Stimulated activated CD4-positive, alpha-beta T cell treated with anti-CD3 and anti-CD28 coated beads, TNF-alpha, amount 100 ng/mL, for 48 hours (primary cell): Measurements from ENCODE around the gene HOXD3.

Experiments
- DNase-seq, 3 donors: peaks; one replicate each; pipeline ENCODE4 v3.0.0-alpha.2; 2020; ENCODE audit warnings: low read depth in 3 of 3

Gene HOXD3

GRCh38 chr2:176121190-176122051 lies 35.7 kb upstream of the HOXD3 start:
- DNase-seq: no peak

GRCh38 chr2:176122052-176122682 lies 34.9 kb upstream of the HOXD3 start:
- no peak for DNase-seq

- no peak for DNase-seq
Measured at GRCh38 chr2:176122683-176123410, 34.3 kb upstream of the HOXD3 start, which contains the start of gene HOXD9. TSS of gene HOXD9 (plus strand) at chr2:176122719. CDS start at chr2:176122769, 50 bp downstream.

GRCh38 chr2:176123411-176124109 lies 33.5 kb upstream of the HOXD3 start:
- no peak for DNase-seq

- no peak for DNase-seq
Measured at GRCh38 chr2:176124110-176124946, 32.8 kb upstream of the HOXD3 start.

- DNase-seq: no peak
Measured at GRCh38 chr2:176124947-176125771, 31.9 kb upstream of the HOXD3 start.

- DNase-seq: no peak
Measured at GRCh38 chr2:176125772-176126054, 31.4 kb upstream of the HOXD3 start.

GRCh38 chr2:176126929-176127773 lies 30.0 kb upstream of the HOXD3 start:
- DNase-seq: peak in 2 of 3 donors; percentile 50 to 61

- DNase-seq: no peak
Measured at GRCh38 chr2:176127774-176128072, 29.4 kb upstream of the HOXD3 start.

GRCh38 chr2:176128172-176128981 lies 28.7 kb upstream of the HOXD3 start:
- DNase-seq: no peak

GRCh38 chr2:176128982-176129796 lies 27.9 kb upstream of the HOXD3 start, which contains the start of gene HOXD8:
TSS of gene HOXD8 (plus strand) at chr2:176129705. CDS start at chr2:176130367, 662 bp downstream.
- DNase-seq: no peak

- DNase-seq: no peak
Measured at GRCh38 chr2:176129813-176130146, 27.3 kb upstream of the HOXD3 start.

GRCh38 chr2:176130147-176130956 lies 26.8 kb upstream of the HOXD3 start:
- no peak for DNase-seq

- DNase-seq: no peak
Measured at GRCh38 chr2:176130957-176131847, 25.9 kb upstream of the HOXD3 start.

- no peak for DNase-seq
Measured at GRCh38 chr2:176131848-176132158, 25.3 kb upstream of the HOXD3 start.
